NCI-H2107 treated with DMSO at 0.1 percent for 48 hours (cell line): ENCODE data around the gene DIP2C.
"Not testable (repeated sequence)": the region's sequence is repeated elsewhere in the genome, so short reads cannot be mapped to it uniquely, and the experiment has no call there.

Experiments used
- DNase-seq: peaks from one replicate; lab custom pipeline; 2025; ENCODE audit not compliant: unreplicated experiment; lab: John Stamatoyannopoulos, UW

The DIP2C gene

GRCh38 chr10:614790-615582, 74.5 kb downstream of the DIP2C start:
- no peak for DNase-seq

GRCh38 chr10:614139-614711, 75.2 kb downstream of the DIP2C start:
- no peak for DNase-seq

- DNase-seq: no peak
These were observed 76.0 kb downstream of the DIP2C start for GRCh38 chr10:613271-614138.

GRCh38 chr10:612696-613095, 76.8 kb downstream of the DIP2C start:
- no peak for DNase-seq

- not testable (repeated sequence) for DNase-seq
These were observed 78.7 kb downstream of the DIP2C start for GRCh38 chr10:610642-611305.

GRCh38 chr10:609868-610545, 79.5 kb downstream of the DIP2C start:
- no peak for DNase-seq

GRCh38 chr10:609262-609658, 80.2 kb downstream of the DIP2C start:
- DNase-seq: no peak

- no peak for DNase-seq
These were observed 80.9 kb downstream of the DIP2C start for GRCh38 chr10:608331-609261.

GRCh38 chr10:607545-608185, 81.8 kb downstream of the DIP2C start:
- DNase-seq: no peak

GRCh38 chr10:606762-607544, 82.5 kb downstream of the DIP2C start:
- DNase-seq: no peak

GRCh38 chr10:605632-606325, 83.7 kb downstream of the DIP2C start:
- no peak for DNase-seq

GRCh38 chr10:604716-605631, 84.5 kb downstream of the DIP2C start:
- DNase-seq: no peak

GRCh38 chr10:603745-604144, 85.7 kb downstream of the DIP2C start:
- no peak for DNase-seq

GRCh38 chr10:602391-603005, 87.0 kb downstream of the DIP2C start:
- DNase-seq: no peak

GRCh38 chr10:601660-601963, 87.9 kb downstream of the DIP2C start:
- no peak for DNase-seq

GRCh38 chr10:600876-601659, 88.4 kb downstream of the DIP2C start:
- peak; percentile 44 for DNase-seq
